ENCODE data around the gene FSD1L. TPM values are rescaled to one million over a fixed set of nuclear protein-coding genes. Genes with fewer than 3 reads are reported as not detected.

Gene FSD1L
- total and polyA plus RNA-seq, 10 donors: 0.70 to 5.8 (median 4.3) TPM

DNA sequence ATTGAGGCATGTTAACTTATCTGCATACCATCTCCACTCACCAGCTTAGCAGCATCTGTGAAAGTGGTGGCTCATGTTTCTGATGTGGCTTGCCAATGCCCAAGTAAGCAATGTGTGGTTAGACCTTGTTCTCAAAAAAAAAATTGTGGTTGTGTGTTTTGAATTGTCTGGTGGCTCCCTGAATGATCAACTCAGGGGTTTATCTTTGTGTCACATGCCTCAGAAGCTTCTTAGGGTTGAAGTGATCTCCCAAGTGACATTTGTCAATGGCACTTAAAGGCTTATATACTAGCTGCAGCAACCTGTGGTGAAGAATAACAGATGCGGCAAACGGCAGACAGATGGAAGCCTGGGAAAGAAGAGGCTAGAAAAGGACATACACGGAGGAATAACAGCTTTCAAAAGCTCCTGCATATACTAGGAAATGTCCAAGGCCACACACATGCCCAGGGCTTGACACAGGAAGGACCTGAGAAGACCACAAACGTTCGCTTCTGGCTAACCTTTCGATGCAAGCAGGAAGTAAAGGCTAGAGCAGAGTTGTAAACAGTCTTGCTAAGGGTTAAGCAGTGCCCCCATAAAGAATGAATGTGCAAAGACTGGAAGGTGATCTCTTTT lies 42.2 kb upstream of the FSD1L start:
- no peak for DNase-seq
- no peak for TF ChIP-seq POLR2A (IDR thresholded peaks at IDR 0.05)
- TF ChIP-seq POLR2AphosphoS5 (IDR thresholded peaks at IDR 0.05): no peak
- TF ChIP-seq, protein P1, sequence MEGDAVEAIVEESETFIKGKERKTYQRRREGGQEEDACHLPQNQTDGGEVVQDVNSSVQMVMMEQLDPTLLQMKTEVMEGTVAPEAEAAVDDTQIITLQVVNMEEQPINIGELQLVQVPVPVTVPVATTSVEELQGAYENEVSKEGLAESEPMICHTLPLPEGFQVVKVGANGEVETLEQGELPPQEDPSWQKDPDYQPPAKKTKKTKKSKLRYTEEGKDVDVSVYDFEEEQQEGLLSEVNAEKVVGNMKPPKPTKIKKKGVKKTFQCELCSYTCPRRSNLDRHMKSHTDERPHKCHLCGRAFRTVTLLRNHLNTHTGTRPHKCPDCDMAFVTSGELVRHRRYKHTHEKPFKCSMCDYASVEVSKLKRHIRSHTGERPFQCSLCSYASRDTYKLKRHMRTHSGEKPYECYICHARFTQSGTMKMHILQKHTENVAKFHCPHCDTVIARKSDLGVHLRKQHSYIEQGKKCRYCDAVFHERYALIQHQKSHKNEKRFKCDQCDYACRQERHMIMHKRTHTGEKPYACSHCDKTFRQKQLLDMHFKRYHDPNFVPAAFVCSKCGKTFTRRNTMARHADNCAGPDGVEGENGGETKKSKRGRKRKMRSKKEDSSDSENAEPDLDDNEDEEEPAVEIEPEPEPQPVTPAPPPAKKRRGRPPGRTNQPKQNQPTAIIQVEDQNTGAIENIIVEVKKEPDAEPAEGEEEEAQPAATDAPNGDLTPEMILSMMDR (IDR thresholded peaks at IDR 0.05 in 8 of 11, conservative IDR thresholded peaks at IDR 0.05 in 3 of 11): no peak
- 10 to 13% (median 12%) methylated on average over 6 of the region's 6 CpGs for WGBS, 5 donors
- H3K27me3 ChIP-seq (replicated peaks in 1 of 7): peaks cover 0 to 24% (median 0%) of the 10 kb centered on the region in 7 donors
- no peak overlapping the region for H3K4me3 ChIP-seq
- peaks cover 0 to 20% (median 8%) of the 10 kb centered on the region in 8 donors for H3K9me3 ChIP-seq
- H3K36me3 ChIP-seq: no peaks in the 10 kb centered on the region
- no peak overlapping the region for H3K27ac ChIP-seq
- H3K4me1 ChIP-seq: peaks cover 4 to 30% (median 14%) of the 10 kb centered on the region in 6 donors
- intact Hi-C loops (cut with DNase I; ENCODE audit: low total_unique reads): no loop called here

DNA sequence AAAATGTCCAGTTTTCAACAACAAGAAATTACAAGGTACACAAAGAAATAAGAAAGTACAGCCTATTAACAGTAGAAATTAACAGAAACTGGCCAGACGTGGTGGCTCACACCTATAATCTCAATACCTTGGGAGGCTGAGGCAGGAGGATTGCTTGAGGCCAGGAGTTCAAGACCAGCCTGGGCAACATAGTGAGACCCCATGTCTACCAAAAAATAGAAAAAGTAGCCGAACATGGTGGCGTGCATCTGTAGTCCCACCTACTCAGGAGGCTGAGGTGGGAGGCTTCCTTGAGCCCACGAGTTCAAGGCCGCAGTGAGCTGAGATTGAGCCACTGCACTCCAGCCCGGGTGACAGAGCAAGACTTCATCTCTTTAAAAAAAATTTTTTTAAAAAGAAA lies 41.5 kb upstream of the FSD1L start:
- intact Hi-C loops (cut with DNase I; ENCODE audit: low total_unique reads): no loop called here
- no peak for DNase-seq
- Histone ChIP-seq H3K36me3 (no peaks in the 10 kb centered on the region), H3K4me3 (no peak overlapping the region), H3K4me1 (peaks cover 4 to 30% (median 14%) of the 10 kb centered on the region in 6 donors), H3K27me3 (replicated peaks in 1 of 7) (peaks cover 0 to 24% (median 0%) of the 10 kb centered on the region in 7 donors), H3K27ac (no peak overlapping the region), H3K9me3 (peaks cover 0 to 27% (median 13%) of the 10 kb centered on the region in 8 donors)
- 71 to 91% (median 90%) methylated on average over 6 of the region's 6 CpGs for WGBS, 5 donors
- no peak for TF ChIP-seq POLR2AphosphoS5 (IDR thresholded peaks at IDR 0.05)
- TF ChIP-seq, protein P1 (IDR thresholded peaks at IDR 0.05 in 8 of 11, conservative IDR thresholded peaks at IDR 0.05 in 3 of 11): no peak
- TF ChIP-seq POLR2A (IDR thresholded peaks at IDR 0.05): no peak

DNA sequence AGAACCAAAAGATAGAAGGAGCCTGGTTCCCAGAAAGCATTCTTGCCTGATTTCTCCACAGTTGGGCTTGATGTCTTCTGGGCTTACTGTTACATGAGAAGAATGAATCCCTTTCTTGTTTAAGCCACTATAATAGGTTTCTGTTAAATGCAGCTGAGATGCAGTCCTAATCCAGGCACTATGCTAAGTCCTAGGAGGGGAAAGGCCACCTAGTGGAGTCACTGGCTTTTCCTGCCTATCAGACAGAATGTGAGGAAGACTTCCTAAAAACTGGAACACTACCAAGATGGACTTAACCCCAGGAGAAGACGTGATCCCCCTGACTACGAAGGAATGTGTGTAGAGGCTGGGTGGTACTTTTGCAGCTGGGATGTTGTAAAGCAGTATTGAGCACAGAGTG lies 34.3 kb upstream of the FSD1L start:
- H3K27me3 ChIP-seq (replicated peaks in 1 of 7): no peaks in the 10 kb centered on the region
- H3K27ac ChIP-seq: no peak overlapping the region
- H3K4me1 ChIP-seq: peaks cover 0 to 6% (median 5%) of the 10 kb centered on the region in 6 donors
- no peaks in the 10 kb centered on the region for H3K36me3 ChIP-seq
- WGBS, 5 donors: 50 to 76% (median 66%) methylated on average over 2 of the region's 2 CpGs
- peaks cover 0 to 31% (median 17%) of the 10 kb centered on the region in 8 donors for H3K9me3 ChIP-seq
- intact Hi-C loops (cut with DNase I; ENCODE audit: low total_unique reads): loop anchor here (5.0 kb wide), 1 partner anchor 251 kb away; no protein-coding TSS in a partner anchor
- DNase-seq: no peak
- TF ChIP-seq POLR2A (IDR thresholded peaks at IDR 0.05) (no peak), POLR2AphosphoS5 (IDR thresholded peaks at IDR 0.05) (no peak)
- TF ChIP-seq, protein P1 (IDR thresholded peaks at IDR 0.05 in 8 of 11, conservative IDR thresholded peaks at IDR 0.05 in 3 of 11): no peak
- no peak overlapping the region for H3K4me3 ChIP-seq

DNA sequence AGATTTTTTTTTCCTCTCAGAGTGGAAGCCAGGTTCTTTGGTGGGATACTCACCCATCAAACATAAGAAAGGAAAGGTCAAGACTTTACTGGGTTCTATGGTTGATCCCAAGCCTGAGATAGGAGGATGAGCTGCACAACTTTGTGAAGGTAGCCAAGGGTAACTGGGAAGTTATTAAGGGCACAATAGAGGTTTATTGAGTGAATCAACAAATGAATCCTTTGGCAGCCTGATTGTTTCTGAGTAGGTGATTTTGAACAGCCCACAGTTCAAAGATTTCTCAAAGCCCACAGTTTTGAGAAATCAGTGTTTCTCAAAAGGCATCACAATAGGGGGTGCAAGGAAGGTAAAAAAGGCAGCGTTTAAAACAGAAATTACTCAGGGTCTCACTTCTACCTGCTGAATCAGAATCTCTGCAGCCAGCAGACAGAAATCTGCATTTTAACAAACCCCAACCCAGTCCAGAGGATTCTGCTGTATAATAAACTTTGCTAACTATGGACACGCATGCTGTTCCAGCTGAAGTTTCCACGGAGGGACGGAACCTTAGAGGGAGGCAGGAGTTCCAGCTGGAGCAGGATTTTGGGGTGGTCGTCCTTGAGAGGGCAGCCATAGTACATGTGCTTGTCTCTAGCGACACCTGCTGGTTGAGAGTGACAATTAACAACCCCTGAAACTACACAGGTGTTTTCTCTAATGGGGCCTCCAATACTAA lies 32.7 kb upstream of the FSD1L start:
- H3K36me3 ChIP-seq: no peaks in the 10 kb centered on the region
- H3K4me3 ChIP-seq: no peak overlapping the region
- H3K27me3 ChIP-seq (replicated peaks in 1 of 7): no peaks in the 10 kb centered on the region
- 2 to 7% (median 5%) methylated on average over 6 of the region's 6 CpGs for WGBS, 5 donors
- H3K27ac ChIP-seq: no peak overlapping the region
- H3K9me3 ChIP-seq: peaks cover 0 to 19% (median 10%) of the 10 kb centered on the region in 8 donors
- TF ChIP-seq POLR2A (IDR thresholded peaks at IDR 0.05) (no peak), POLR2AphosphoS5 (IDR thresholded peaks at IDR 0.05) (no peak)
- TF ChIP-seq, protein P1 (IDR thresholded peaks at IDR 0.05 in 8 of 11, conservative IDR thresholded peaks at IDR 0.05 in 3 of 11): peak; percentile 36 to 85 (median 79)
- H3K4me1 ChIP-seq: peaks cover 0 to 6% (median 5%) of the 10 kb centered on the region in 6 donors
- intact Hi-C loops (cut with DNase I; ENCODE audit: low total_unique reads): loop anchor here (5.0 kb wide), 2 partner anchors 253 to 553 kb away; no protein-coding TSS in a partner anchor
- DNase-seq: no peak
